ENCODE results near the gene ACOT8.

Gene ACOT8

GRCh38 chr20:45835329-45835765, 21.8 kb downstream of the ACOT8 start:
- TF ChIP-seq TAF1 (IDR thresholded peaks at IDR 0.05; ENCODE audit: borderline replicate concordance, insufficient read depth, low read length) = no peak
- TF ChIP-seq SIN3A (IDR thresholded peaks at IDR 0.05; ENCODE audit: borderline replicate concordance, insufficient read depth, low read length) = 0 out of 2 replicates have a peak, but pooled peaks have one; percentile 34
- no peak for TF ChIP-seq POLR2AphosphoS5 (IDR thresholded peaks at IDR 0.05; ENCODE audit: low read depth, low read length)

GRCh38 chr20:45834797-45835161, 22.4 kb downstream of the ACOT8 start:
- no peak for TF ChIP-seq FOXP2 (optimal IDR thresholded peaks at IDR 0.05; ENCODE audit: borderline replicate concordance, extremely low read depth, extremely low read length, insufficient read depth)
- no peak for TF ChIP-seq TAF1 (IDR thresholded peaks at IDR 0.05; ENCODE audit: borderline replicate concordance, insufficient read depth, low read length)
- TF ChIP-seq REST (IDR thresholded peaks at IDR 0.05; ENCODE audit: insufficient read depth in 1 of 2, low read depth in 2 of 2, low read length in 2 of 2) = no peak
- no peak for TF ChIP-seq POLR2AphosphoS5 (IDR thresholded peaks at IDR 0.05; ENCODE audit: low read depth, low read length)
- TF ChIP-seq SIN3A (IDR thresholded peaks at IDR 0.05; ENCODE audit: borderline replicate concordance, insufficient read depth, low read length) = no peak

DNA sequence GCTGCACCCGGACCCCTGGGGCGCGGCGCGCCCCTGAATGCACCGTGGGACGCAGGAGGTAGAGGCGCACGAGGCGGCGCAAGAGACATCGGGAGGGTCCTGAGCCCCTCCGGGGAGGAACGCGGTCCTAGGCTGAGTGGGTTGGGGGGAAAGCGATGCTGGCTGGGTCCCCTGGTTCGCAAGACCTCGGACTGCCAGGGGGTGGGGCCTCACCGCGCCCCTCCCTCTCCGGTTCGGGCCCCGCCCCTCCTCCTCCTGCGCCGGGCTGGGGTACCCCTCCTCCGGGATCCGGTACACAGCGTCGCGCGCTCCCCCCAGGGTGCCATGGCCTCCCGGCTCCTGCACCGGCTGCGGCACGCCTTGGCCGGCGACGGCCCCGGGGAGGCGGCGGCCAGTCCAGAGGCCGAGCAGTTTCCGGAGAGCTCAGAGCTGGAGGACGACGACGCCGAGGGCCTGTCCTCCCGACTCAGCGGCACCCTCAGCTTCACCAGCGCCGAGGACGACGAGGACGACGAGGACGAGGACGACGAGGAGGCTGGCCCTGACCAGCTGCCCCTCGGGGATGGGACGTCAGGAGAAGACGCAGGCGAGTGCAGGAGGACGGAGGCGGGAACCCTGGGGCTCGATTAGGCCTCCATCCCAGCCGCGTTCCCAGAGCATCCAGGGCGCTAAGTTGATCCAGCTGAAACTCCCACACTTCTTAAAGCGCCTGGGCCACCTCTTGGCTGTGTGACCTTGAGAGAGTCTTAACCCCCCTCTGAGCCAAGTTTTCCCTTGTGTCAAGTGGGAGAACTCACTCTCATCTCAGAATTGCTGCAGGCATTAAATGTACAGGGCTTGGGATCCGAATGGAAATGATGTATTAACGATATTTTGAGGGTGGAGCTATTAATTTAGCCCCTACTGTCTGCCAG, 23.1 kb downstream of the ACOT8 start:
- TF ChIP-seq FOXP2 (optimal IDR thresholded peaks at IDR 0.05; ENCODE audit: borderline replicate concordance, extremely low read depth, extremely low read length, insufficient read depth) (peak; percentile 55), POLR2AphosphoS5 (IDR thresholded peaks at IDR 0.05; ENCODE audit: low read depth, low read length) (peak; percentile 89), SIN3A (IDR thresholded peaks at IDR 0.05; ENCODE audit: borderline replicate concordance, insufficient read depth, low read length) (no peak), REST (IDR thresholded peaks at IDR 0.05; ENCODE audit: insufficient read depth in 1 of 2, low read depth in 2 of 2, low read length in 2 of 2) (no peak), TAF1 (IDR thresholded peaks at IDR 0.05; ENCODE audit: borderline replicate concordance, insufficient read depth, low read length) (peak; percentile 5; the same call in 1 of the 2 replicates)

DNA sequence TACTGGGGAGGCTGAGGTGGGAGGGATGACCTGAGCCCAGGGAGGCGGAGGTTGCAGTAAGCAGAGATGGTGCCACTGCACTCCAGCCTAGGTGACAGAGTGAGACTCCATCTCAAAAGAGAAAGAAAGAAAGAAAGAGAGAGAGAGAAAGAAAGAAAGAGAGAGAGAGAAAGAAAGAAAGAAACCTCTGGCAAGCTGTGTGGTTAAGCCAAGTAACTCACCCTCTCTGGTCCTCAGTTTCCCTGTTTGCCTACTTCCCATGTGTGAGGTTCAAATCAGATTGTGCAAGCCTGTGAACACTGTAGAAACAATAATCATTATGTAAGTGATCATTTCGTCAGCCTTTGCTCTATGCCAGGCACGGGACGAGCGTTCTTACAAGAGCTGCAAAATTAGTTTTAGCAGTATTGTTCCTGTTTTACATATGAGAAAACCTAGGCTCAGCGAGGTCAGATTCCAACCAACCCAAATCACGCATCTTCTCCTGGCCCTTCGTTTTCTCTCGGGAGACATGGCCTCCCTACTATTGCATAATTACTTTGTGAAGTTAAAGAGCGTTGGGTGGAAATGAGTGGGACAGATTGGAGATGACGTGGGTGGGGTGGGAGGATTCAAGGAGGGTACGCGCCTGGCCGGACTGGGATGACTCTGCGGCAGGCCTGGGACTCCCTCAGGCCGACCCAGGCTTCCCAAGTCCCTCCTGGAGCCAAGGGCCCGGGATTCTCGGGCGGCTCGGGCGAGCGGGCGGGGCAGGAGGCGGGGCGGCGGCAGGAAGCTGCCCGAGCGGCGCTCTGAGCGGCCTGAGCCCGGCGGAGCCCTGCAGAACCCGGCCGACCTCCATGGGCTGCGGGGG, 23.9 kb downstream of the ACOT8 start, which contains the start of gene SNX21:
Gene SNX21, plus strand, starts transcription at position 770 of the 853 bp plus-strand sequence. CDS start 121 bp downstream, outside the sequence.
- TF ChIP-seq TAF1 (IDR thresholded peaks at IDR 0.05; ENCODE audit: borderline replicate concordance, insufficient read depth, low read length) (peak; percentile 46; the same call in 1 of the 2 replicates), POLR2AphosphoS5 (IDR thresholded peaks at IDR 0.05; ENCODE audit: low read depth, low read length) (no peak), SIN3A (IDR thresholded peaks at IDR 0.05; ENCODE audit: borderline replicate concordance, insufficient read depth, low read length) (no peak; the same call in 1 of the 2 replicates), FOXP2 (optimal IDR thresholded peaks at IDR 0.05; ENCODE audit: borderline replicate concordance, extremely low read depth, extremely low read length, insufficient read depth) (peak; percentile 7), REST (IDR thresholded peaks at IDR 0.05; ENCODE audit: insufficient read depth in 1 of 2, low read depth in 2 of 2, low read length in 2 of 2) (no peak)

DNA sequence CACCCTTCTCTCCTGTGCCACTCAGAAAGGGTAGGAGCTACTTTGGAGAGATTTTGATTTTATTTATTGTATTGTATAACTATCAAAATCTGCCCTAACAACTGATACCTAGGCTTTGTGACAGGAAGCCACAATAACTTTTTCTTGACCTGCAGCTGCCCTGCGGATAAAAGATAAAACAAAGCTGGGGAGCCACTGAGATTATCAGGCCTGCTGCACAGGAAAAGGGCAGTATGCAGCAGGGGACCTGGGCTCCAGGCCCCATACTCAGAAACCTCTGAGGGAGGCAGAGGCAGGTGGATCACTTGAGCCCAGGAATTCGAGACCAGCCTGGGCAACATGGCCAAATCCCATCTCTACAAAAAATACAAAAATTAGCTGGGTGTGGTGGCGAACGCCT, 24.6 kb downstream of the ACOT8 start:
- TF ChIP-seq FOXP2 (optimal IDR thresholded peaks at IDR 0.05; ENCODE audit: borderline replicate concordance, extremely low read depth, extremely low read length, insufficient read depth) = no peak
- TF ChIP-seq SIN3A (IDR thresholded peaks at IDR 0.05; ENCODE audit: borderline replicate concordance, insufficient read depth, low read length) = no peak
- TF ChIP-seq POLR2AphosphoS5 (IDR thresholded peaks at IDR 0.05; ENCODE audit: low read depth, low read length) = no peak
- TF ChIP-seq REST (IDR thresholded peaks at IDR 0.05; ENCODE audit: insufficient read depth in 1 of 2, low read depth in 2 of 2, low read length in 2 of 2) = no peak
- no peak for TF ChIP-seq TAF1 (IDR thresholded peaks at IDR 0.05; ENCODE audit: borderline replicate concordance, insufficient read depth, low read length)

All from PFSK-1 (cell line).